OCI-LY1 (cell line): ENCODE measurements around the gene CALHM5.

Experiments used
- H2AFZ ChIP-seq: fragments of 200-600 bp; sonication (generic), shearing (Covaris generic); 2 replicates; pipeline ENCODE4 v1.6.0; 2014; ENCODE audit warnings: antibody characterized with exemption, mild to moderate bottlenecking, low read length
- H3F3A ChIP-seq: fragments of 200-600 bp; sonication (generic), shearing (Covaris generic); 2 replicates; pipeline ENCODE4 v1.6.0; 2014; ENCODE audit warnings: mild to moderate bottlenecking, antibody characterized with exemption, low read length, moderate library complexity; ENCODE audit not compliant: insufficient read depth
- H3K27ac ChIP-seq: fragments of 200-600 bp; sonication (generic); 2 replicates; pipeline ENCODE4 v1.5.1; 2014; ENCODE audit warnings: low read length, mixed run types, mild to moderate bottlenecking, low read depth; ENCODE audit not compliant: poor library complexity, severe bottlenecking
- H3K27me3 ChIP-seq: fragments of 200-600 bp; sonication (generic); 2 replicates; pipeline ENCODE4 v1.6.0; 2014; ENCODE audit warnings: antibody characterized with exemption, mild to moderate bottlenecking, low read length, moderate library complexity; ENCODE audit not compliant: insufficient read depth
- H3K36me3 ChIP-seq: fragments of 200-600 bp; sonication (generic); 2 replicates; pipeline ENCODE4 v1.6.1; 2014; ENCODE audit warnings: mild to moderate bottlenecking, antibody characterized with exemption, low read length, moderate library complexity, mixed read lengths; ENCODE audit not compliant: insufficient read depth
- H3K4me1 ChIP-seq: fragments of 200-600 bp; sonication (generic); 2 replicates; pipeline ENCODE4 v1.5.1; 2014; ENCODE audit warnings: mild to moderate bottlenecking, low read length, moderate library complexity; ENCODE audit not compliant: insufficient read depth, severe bottlenecking
- H3K4me2 ChIP-seq: fragments of 200-600 bp; sonication (generic), shearing (Covaris generic); 2 replicates; pipeline ENCODE4 v1.6.1; 2014; ENCODE audit warnings: low read length
- H3K4me3 ChIP-seq: fragments of 200-600 bp; sonication (generic); 2 replicates; pipeline ENCODE4 v1.5.1; 2014; ENCODE audit warnings: low read length, low read depth, mild to moderate bottlenecking, mixed read lengths; ENCODE audit not compliant: poor library complexity, severe bottlenecking
- H3K79me2 ChIP-seq: fragments of 200-600 bp; shearing (Covaris generic); 2 replicates; pipeline ENCODE4 v1.6.1; 2016; ENCODE audit warnings: mixed run types, low read length, mixed read lengths; ENCODE audit not compliant: insufficient read depth
- H3K9ac ChIP-seq: fragments of 200-600 bp; sonication (generic), shearing (Covaris generic); 2 replicates; pipeline ENCODE4 v1.6.1; 2014; ENCODE audit warnings: mild to moderate bottlenecking, low read length, mixed read lengths
- H3K9me2 ChIP-seq: fragments of 200-600 bp; sonication (generic), shearing (Covaris generic); 2 replicates; pipeline ENCODE4 v1.6.1; 2014; ENCODE audit warnings: low read depth, mild to moderate bottlenecking, low read length, mixed read lengths
- H3K9me3 ChIP-seq: fragments of 200-600 bp; shearing (Covaris generic); 2 replicates; pipeline ENCODE4 v1.6.1; 2014; ENCODE audit warnings: low read length, mixed read lengths
- H4K20me1 ChIP-seq: fragments of 200-600 bp; sonication (generic), shearing (Covaris generic); 2 replicates; pipeline ENCODE4 v1.6.0; 2016; ENCODE audit warnings: mild to moderate bottlenecking, low read length; ENCODE audit not compliant: insufficient read depth
- CTCF ChIP-seq: fragments of 200-600 bp; sonication (generic), shearing (Covaris generic); IDR thresholded peaks from 2 replicates; pipeline ENCODE4 v1.5.1; 2017; ENCODE audit warnings: mild to moderate bottlenecking, antibody characterized with exemption, low read length, moderate library complexity, mixed read lengths
- EZH2 ChIP-seq: fragments of 200-600 bp; sonication (generic), shearing (Covaris generic); IDR thresholded peaks from 2 replicates; pipeline ENCODE4 v1.8.0; 2017; ENCODE audit warnings: borderline replicate concordance, mixed run types, mild to moderate bottlenecking, antibody characterized with exemption, low read length, moderate library complexity, mixed read lengths

The CALHM5 gene

DNA sequence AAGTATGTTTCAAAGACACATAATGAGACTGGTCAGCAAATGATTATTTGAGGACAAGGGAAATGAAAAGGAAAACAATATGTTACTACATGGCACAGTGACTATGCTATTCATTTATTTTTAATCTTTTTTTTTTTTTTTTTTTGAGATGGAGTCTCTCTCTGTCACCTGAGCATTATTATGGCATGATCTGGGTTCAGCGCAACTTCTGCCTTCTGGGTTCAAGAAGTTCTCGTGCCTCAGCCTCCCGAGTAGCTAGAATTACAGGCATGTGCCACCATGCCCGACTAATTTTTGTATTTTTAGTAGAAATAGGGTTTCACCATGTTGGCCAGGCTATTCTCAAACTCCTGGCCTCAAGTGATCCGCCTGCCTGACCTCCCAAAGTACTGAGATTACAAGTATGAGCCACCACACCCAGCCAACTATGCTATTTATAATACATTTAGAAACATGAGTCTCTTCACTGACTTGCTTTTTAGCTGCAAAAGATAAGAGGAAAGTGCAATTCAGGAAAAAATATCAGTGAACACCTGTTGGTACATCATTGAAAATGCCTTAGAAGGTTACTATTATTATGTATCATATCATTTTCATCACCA lies 45.5 kb downstream of the CALHM5 start:
- no peaks in the 10 kb centered on the region for H3K9me2 ChIP-seq
- no peak overlapping the region for H3K4me2 ChIP-seq
- no peak overlapping the region for H3K9ac ChIP-seq
- no peak overlapping the region for H3K4me3 ChIP-seq
- no peaks in the 10 kb centered on the region for H3K27me3 ChIP-seq
- no peaks in the 10 kb centered on the region for H3F3A ChIP-seq
- H3K4me1 ChIP-seq = no peaks in the 10 kb centered on the region
- TF ChIP-seq CTCF = no peak
- TF ChIP-seq EZH2 = no peak
- H3K27ac ChIP-seq = no peak overlapping the region
- H2AFZ ChIP-seq = no peak overlapping the region
- H4K20me1 ChIP-seq = no peaks in the 10 kb centered on the region
- H3K9me3 ChIP-seq = no peaks in the 10 kb centered on the region
- H3K79me2 ChIP-seq = no peaks in the 10 kb centered on the region
- no peaks in the 10 kb centered on the region for H3K36me3 ChIP-seq

- TF ChIP-seq CTCF = no peak
- no peak for TF ChIP-seq EZH2
- no peaks in the 10 kb centered on the region for H4K20me1 ChIP-seq
- no peaks in the 10 kb centered on the region for H3K4me1 ChIP-seq
- H2AFZ ChIP-seq = no peak overlapping the region
- no peak overlapping the region for H3K9ac ChIP-seq
- no peak overlapping the region for H3K4me3 ChIP-seq
- H3K36me3 ChIP-seq = no peaks in the 10 kb centered on the region
- no peaks in the 10 kb centered on the region for H3K9me3 ChIP-seq
- H3K27me3 ChIP-seq = no peaks in the 10 kb centered on the region
- no peaks in the 10 kb centered on the region for H3K9me2 ChIP-seq
- no peaks in the 10 kb centered on the region for H3F3A ChIP-seq
- H3K4me2 ChIP-seq = no peak overlapping the region
- no peaks in the 10 kb centered on the region for H3K79me2 ChIP-seq
- H3K27ac ChIP-seq = no peak overlapping the region
These were observed 46.5 kb downstream of the CALHM5 start for GRCh38 chr6:116557893-116558292.

DNA sequence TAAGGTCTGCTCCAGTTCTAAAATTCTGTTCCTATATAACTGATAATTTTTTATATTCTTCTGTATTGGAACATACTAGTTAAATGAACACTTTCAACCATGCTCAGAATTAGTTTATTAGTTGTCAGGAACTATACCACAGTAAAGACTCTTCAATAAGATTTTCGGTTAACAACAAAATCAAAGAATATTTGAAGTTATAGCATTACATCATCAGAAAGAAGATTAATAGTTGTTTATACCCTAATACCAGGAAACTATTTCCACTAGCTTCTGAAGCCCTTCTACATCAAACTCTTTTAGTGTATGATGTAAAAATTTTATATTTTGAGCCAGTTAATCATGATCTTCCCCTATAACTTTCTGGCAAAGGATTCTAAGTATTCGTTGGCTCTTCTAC lies 48.7 kb downstream of the CALHM5 start:
- Histone ChIP-seq H3K4me2 (no peak overlapping the region), H3K79me2 (no peaks in the 10 kb centered on the region), H3K9me3 (no peaks in the 10 kb centered on the region), H3K4me3 (no peak overlapping the region), H3K27ac (no peak overlapping the region), H3K36me3 (no peaks in the 10 kb centered on the region), H4K20me1 (no peaks in the 10 kb centered on the region), H3K4me1 (no peaks in the 10 kb centered on the region), H3K27me3 (no peaks in the 10 kb centered on the region), H3K9me2 (no peaks in the 10 kb centered on the region), H2AFZ (no peak overlapping the region), H3K9ac (no peak overlapping the region), H3F3A (no peaks in the 10 kb centered on the region)
- TF ChIP-seq CTCF = no peak
- no peak for TF ChIP-seq EZH2
